GM18858 (cell line): ENCODE measurements around the gene TCERG1L.

Experiments used
- ATAC-seq: cut with Tn5 transposase; IDR thresholded peaks from one replicate; pipeline ENCODE4 v1.9.1; 2021; ENCODE audit not compliant: unreplicated experiment

TCERG1L gene

DNA sequence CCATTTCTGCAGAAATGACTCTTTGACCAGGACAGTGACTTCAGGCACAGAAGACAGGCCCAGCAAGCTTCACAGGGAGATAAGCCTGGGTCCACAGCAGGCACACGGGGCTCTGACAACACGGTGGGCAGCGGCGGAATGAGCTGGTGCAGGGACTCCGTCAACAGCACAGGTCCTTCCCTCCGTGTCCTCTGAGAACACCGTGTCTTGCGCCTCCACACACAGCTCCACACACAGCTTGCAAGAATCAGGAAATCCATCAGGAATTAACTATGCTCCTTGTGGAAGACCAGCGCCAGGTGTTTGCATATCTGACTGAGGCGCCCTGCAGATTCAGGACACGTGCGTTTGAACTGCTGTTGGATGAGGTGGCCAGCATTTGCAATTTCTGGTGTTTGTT lies 39.6 kb downstream of the TCERG1L start:
- ATAC-seq: no peak

DNA sequence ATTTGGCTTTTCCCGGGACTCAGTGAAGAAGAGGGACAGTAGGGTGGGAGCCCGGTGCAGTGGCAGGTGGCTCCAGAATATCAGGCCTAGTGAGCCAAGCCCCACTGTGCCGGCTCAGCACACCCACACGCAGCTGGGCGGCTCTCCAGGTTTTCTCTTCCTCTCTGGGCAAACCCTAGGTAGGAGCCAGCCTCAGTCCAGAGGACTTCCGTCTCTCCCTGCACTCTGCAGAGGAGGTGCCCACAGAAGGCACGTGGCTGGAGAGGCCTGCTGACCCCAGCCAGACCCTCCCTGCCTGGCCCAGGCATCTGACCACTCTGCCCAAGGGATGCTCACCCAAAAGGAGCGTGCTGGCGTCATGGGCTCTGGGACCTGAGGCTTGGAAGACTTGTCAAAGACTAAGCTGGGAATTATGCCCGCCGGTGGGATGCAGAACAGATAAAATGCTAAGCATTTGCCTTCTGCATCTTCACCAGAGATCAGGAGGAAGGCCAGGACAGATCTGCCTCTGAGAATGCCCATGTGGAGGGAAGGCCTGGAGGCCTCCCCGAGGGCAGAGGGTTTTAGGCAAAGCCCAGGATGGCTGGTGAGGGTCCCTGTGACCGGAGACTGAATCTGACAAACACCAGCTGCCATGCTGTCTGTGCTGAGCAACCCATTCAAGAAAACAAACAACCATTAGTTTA lies 40.2 kb downstream of the TCERG1L start:
- no peak for ATAC-seq

- no peak for ATAC-seq
Observed at GRCh38 chr10:131270461-131271190, 40.9 kb downstream of the TCERG1L start.

DNA sequence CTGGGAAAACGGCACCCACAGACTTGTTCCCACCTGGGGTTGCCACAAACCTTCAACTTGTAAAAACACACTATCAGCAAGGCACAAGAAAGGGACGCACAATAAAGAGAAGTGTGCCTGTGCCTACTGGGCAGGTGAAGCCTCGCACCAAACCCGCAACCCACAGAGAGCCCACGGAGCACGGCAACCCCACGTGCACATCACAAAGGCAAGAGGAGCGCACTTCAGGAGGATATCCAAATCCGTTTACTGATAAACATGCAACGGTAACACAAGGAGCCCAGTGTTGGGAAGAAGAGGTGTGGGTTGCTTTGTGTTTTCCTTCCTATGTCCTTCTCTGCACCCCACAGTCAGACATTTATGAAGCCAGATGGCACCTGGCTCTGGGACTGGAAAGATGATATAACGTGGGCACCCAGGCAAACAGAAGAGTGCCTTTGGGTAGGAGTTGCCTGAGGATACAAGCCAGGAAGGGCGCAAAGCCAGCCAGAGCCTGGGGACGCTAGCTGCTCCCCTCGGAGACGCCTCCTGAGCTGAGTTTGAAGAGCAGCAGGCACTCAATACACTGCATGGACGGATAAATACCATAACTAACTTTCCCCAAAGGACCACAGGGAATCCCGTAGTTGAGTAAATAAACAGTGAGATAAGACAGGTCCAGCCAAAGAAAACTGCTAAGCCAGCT lies 41.6 kb downstream of the TCERG1L start:
- ATAC-seq: no peak

DNA sequence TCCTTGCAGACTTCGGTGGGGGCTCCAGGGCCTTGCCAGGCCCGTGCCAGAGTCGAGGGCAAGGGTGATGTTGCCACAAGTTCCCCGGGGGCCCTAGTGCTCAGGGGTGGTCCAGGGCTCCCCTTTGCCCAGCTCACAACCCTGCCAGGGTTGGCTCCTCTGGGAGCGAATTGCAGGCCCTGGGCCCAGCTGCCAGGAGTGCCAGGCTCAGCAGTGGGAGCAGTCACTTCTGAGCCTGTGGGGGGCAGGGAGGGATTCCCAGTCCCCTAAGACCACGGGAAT lies 43.8 kb downstream of the TCERG1L start:
- no peak for ATAC-seq

- ATAC-seq: no peak
Observed at GRCh38 chr10:131266936-131267813, 44.3 kb downstream of the TCERG1L start.

GRCh38 chr10:131264110-131264788 lies 47.3 kb downstream of the TCERG1L start:
- no peak for ATAC-seq

- no peak for ATAC-seq
Observed at GRCh38 chr10:131261890-131262475, 49.5 kb downstream of the TCERG1L start.

DNA sequence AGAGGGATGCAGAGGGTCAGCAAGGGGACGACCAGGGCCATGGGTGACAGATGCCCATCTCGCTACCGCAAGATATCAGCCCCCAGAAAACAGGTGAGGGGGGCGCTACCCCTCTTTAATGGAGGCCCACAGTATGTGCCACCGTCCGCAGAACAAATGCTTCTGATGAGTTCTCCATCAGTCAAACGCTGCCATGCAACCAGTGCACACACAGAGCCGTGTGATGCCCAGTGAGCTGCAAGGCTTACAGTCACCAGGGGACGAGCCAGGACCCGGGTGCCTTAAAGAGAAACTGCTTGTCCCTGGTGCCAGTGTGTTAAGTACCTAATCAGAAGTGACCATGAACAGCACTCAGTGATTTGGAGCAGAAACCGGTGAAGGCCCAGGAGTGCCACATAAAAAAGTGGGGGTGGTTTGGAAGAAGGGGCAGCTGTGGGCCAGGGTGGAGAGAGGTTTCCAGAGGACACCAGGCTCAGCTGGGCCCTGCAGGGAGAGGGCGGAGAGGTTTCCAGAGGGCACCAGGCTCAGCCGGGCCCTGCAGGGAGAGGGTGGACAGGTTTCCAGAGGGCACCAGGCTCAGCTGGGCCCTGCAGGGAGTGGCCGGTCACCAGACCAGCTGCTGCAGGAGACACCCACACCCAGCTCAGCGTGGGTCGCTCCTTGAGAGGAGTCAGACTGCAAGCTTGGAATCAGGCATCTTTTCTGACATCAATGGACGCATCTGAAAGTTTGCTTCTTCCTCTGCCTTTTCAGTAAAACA lies 50.9 kb downstream of the TCERG1L start:
- ATAC-seq: no peak

- ATAC-seq: no peak
Observed at GRCh38 chr10:131260031-131260430, 51.5 kb downstream of the TCERG1L start.

DNA sequence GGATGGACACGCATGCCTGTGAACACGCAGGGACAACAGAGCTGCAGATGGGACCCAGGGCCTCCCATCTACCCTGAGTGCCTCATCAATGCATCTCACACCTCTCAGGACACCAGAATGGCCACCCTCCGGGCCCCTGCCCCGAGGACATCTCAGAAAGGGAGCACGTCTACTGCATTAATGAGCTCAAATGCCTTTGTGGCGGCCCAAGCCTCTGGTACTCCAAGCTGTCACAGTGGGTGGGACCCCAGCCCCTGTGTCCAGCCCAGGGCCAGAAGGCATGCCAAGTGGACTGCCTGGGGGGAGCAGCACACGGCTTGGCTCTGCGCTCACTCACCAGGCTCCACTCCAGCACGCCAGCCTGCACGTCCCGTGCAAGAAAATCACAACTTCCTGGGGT lies 52.0 kb downstream of the TCERG1L start:
- ATAC-seq: no peak

DNA sequence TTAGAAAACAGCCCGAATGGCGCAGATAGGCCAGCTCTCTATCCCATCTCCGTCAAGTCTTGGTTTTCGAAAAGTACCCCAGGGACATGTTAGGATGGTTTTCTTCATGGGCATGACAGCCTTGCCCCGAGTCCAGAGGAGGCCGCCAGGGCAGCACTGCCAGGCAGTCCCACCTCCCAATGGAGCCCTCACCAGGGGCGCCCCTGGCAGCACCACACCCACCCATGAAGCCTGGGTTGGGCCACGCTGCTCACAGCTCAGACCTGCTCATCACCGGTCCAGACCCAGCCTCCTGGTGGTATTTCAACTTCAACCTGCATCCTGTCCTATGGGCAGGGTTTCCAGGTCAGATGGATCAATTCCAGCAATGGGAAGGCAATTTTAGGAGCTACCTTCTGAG lies 53.3 kb downstream of the TCERG1L start:
- no peak for ATAC-seq

GRCh38 chr10:131257027-131257426 lies 54.5 kb downstream of the TCERG1L start:
- no peak for ATAC-seq

DNA sequence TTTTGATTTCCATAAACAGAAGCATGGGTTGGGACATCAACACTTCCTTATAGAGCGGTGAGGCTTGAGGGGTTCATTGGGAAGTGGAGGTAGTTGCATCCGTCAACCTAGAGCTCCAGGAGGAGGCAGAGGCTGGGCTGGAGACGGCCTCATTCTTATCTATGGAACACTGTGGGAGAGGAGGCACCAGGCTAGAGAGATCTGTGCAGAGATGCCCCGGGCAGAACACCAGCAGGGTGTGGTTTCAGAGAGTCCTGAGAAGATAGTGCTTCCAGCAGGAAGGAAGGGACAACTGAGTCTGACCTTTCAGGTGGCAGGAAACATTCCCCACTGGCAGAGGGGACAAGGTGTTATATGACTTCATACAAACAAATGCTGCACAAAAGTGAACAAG lies 56.7 kb downstream of the TCERG1L start:
- ATAC-seq: no peak

- no peak for ATAC-seq
Observed at GRCh38 chr10:131253931-131254858, 57.3 kb downstream of the TCERG1L start.

DNA sequence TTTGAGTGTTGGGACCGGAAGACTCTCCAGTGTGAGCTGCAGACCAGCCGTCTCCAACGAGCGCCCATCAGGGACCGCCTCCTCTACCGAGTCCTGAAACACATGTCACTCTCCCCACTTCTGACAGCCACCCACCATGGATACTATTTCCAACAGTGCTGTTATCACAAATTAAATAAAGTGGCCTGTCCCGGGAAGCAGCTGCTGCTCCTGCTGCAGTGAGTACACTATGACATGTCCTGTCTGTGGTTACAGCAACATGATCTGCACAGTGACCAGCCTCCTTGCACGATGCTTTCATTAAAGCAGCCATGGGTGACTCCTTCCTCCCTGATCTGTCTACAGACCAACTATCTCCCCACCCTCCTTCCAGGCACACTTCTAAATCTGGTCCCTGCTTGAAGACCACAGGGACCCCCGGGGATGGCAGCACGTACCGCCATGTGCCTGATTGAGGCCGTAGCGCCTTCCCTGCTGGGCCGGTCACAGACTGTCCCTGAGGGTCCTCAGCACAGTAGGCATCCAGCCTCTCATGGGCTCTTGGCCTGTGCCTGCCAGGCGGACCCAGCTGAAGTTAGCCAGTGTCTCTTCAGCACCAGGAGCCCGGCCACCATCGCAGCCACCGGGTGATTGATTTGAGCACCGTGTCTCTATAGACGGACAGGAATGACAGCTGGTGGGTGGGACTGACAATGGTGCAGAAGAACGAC lies 58.8 kb downstream of the TCERG1L start:
- ATAC-seq: no peak

- ATAC-seq: no peak
Observed at GRCh38 chr10:131251146-131251541, 60.4 kb downstream of the TCERG1L start.
